Type B pancreatic cell (in vitro differentiated cells): ENCODE measurements around the gene SETD3. TPM values are rescaled to one million over a fixed set of nuclear protein-coding genes. Genes with fewer than 3 reads are reported as not detected.
A peak's percentile ranks its signal among the peaks of the same experiment; 100 is the strongest.

Experiments used
- DNase-seq: peaks from one replicate; pipeline ENCODE4 v3.0.0; 2021; ENCODE audit warnings: mixed read lengths; ENCODE audit not compliant: unreplicated experiment; ENCODE audit errors: extremely low spot score
- H3K27ac Mint-ChIP-seq: 2 replicates; pipeline ENCODE4 v1.8.0; 2021; ENCODE audit warnings: mild to moderate bottlenecking, mixed read lengths
- H3K27me3 Mint-ChIP-seq: 2 replicates; pipeline ENCODE4 v1.8.0; 2021; ENCODE audit warnings: mixed read lengths
- H3K36me3 Mint-ChIP-seq: 2 replicates; pipeline ENCODE4 v1.8.0; 2021; ENCODE audit warnings: mixed read lengths
- H3K4me1 Mint-ChIP-seq: one replicate; pipeline ENCODE4 v1.8.0; 2021; ENCODE audit warnings: mixed read lengths; ENCODE audit not compliant: unreplicated experiment
- H3K4me3 Mint-ChIP-seq: 2 replicates; pipeline ENCODE4 v1.8.0; 2021; ENCODE audit warnings: mild to moderate bottlenecking, mixed read lengths
- H3K9me3 Mint-ChIP-seq: 2 replicates; pipeline ENCODE4 v1.8.0; 2021; ENCODE audit warnings: mixed read lengths
- total RNA-seq: library from RNA; stranded (reverse); gene quantifications from 2 replicates; pipeline ENCODE4 v1.2.1, GENCODE V29; 2021; ENCODE audit warnings: low replicate concordance
- TF ChIP-seq, protein P1 (sequence below): fragments of 200-600 bp; sonication (generic); conservative IDR thresholded peaks from 2 replicates; pipeline ENCODE4 v1.5.0; 2021; ENCODE audit warnings: antibody characterized with exemption, mild to moderate bottlenecking

Gene SETD3
- total RNA-seq, 1 donor from 2014 or later = 50.2 TPM

DNA sequence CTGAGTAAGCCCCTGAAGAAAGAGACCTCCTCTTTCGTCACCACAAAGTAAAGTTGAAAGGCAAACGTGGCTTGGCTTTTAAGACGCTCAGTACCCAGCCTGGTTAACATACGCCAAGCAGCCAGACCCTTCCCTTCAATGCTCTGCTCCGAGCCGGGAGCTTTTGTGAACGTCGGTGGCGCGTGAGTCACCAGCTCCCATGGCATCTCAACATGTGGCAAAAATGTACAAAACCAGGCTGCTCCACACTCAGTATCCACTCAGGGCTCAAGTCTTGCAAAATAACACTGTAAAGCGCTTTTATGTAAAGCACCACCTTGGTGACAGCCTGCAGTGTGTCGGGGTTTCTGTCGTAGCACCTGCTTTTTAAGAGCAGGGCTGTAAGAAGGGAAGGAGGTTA is 89.0 kb downstream of the SETD3 start:
- no peaks in the 10 kb centered on the region for H3K9me3 Mint-ChIP-seq
- H3K27me3 Mint-ChIP-seq = no peaks in the 10 kb centered on the region
- H3K27ac Mint-ChIP-seq = no peak overlapping the region
- TF ChIP-seq, protein P1, sequence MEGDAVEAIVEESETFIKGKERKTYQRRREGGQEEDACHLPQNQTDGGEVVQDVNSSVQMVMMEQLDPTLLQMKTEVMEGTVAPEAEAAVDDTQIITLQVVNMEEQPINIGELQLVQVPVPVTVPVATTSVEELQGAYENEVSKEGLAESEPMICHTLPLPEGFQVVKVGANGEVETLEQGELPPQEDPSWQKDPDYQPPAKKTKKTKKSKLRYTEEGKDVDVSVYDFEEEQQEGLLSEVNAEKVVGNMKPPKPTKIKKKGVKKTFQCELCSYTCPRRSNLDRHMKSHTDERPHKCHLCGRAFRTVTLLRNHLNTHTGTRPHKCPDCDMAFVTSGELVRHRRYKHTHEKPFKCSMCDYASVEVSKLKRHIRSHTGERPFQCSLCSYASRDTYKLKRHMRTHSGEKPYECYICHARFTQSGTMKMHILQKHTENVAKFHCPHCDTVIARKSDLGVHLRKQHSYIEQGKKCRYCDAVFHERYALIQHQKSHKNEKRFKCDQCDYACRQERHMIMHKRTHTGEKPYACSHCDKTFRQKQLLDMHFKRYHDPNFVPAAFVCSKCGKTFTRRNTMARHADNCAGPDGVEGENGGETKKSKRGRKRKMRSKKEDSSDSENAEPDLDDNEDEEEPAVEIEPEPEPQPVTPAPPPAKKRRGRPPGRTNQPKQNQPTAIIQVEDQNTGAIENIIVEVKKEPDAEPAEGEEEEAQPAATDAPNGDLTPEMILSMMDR = no peak
- no peaks in the 10 kb centered on the region for H3K36me3 Mint-ChIP-seq
- peaks cover 11% of the 10 kb centered on the region for H3K4me1 Mint-ChIP-seq
- DNase-seq = no peak
- no peak overlapping the region for H3K4me3 Mint-ChIP-seq

DNA sequence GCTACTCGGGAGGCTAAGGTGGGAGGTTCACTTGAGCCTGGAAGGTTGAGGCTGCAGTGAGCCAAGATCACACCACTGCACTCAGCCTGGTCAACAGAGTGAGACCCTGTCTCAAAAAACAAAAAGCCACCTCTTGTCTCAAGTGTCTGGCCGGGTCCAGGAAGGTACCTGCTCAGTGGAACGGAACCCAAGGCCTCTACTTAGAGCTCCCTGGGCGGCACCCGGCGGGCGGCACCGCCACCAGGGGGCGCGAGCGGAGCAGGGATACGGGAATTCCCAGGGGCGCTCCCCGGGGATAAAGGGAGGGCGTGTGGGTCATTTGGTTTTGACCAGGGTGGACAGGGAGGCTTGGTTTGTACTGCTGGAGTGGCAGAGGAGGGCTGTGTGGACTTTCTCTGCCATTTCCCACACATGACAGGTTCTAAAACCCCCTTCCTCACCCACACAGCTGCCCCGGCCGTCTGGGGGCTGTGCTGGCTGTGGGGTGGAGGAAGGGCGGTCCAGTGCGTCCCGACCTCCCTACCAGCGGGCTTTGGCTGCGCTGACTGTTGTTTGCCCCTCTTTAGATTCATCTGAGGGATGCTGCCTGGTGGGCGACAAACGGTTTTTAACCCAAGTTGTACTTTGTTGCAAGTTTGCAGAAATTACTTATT is 91.4 kb downstream of the SETD3 start:
- DNase-seq = no peak
- TF ChIP-seq, protein P1 = peak; percentile 80
- no peaks in the 10 kb centered on the region for H3K9me3 Mint-ChIP-seq
- no peaks in the 10 kb centered on the region for H3K36me3 Mint-ChIP-seq
- peaks cover 6% of the 10 kb centered on the region for H3K4me1 Mint-ChIP-seq
- H3K27ac Mint-ChIP-seq = no peak overlapping the region
- H3K4me3 Mint-ChIP-seq = no peak overlapping the region
- H3K27me3 Mint-ChIP-seq = peaks cover 8% of the 10 kb centered on the region

DNA sequence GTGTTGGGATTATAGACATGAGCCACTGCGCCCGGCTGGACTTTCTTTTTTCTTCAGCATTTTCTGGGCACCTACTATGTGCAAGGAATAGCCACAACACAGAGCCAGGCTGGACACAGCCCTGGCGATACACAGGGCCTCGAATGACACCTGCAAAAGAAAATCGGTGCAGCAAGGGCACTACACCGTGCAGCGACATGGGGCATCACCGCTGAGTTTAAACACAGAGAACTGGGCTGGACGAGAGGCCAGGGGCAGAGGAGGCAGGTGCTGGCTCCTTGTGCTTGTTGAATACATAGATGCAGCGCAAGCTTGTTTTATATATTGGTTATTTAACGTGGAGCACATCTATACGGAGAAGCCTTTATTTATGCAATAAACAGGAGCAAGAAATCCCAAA is 92.4 kb downstream of the SETD3 start:
- no peaks in the 10 kb centered on the region for H3K9me3 Mint-ChIP-seq
- peaks cover 6% of the 10 kb centered on the region for H3K4me1 Mint-ChIP-seq
- H3K27me3 Mint-ChIP-seq = peaks cover 8% of the 10 kb centered on the region
- TF ChIP-seq, protein P1 = no peak
- no peak overlapping the region for H3K27ac Mint-ChIP-seq
- H3K4me3 Mint-ChIP-seq = no peak overlapping the region
- no peaks in the 10 kb centered on the region for H3K36me3 Mint-ChIP-seq
- DNase-seq = no peak

DNA sequence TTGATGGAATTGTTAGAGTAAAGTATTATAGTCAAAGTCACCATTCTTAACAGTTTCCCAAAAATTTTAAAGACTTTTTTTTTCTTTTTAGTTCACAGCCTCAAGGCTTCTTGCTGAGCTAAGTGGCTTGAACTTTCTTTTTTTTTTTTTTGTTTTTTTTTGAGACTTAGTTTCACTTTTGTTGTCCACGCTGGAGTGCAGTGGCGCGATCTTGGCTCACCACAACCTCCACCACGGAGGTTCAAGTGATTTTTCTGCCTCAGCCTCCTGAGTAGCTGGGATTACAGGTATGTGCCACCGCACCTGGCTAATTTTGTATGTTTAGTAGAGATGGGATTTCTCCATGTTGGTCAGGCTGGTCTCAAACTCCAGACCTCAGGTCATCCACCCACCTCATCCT is 92.8 kb downstream of the SETD3 start:
- TF ChIP-seq, protein P1 = no peak
- H3K4me3 Mint-ChIP-seq = no peak overlapping the region
- H3K27ac Mint-ChIP-seq = no peak overlapping the region
- DNase-seq = no peak
- H3K9me3 Mint-ChIP-seq = no peaks in the 10 kb centered on the region
- H3K27me3 Mint-ChIP-seq = peaks cover 8% of the 10 kb centered on the region
- H3K36me3 Mint-ChIP-seq = no peaks in the 10 kb centered on the region
- peaks cover 6% of the 10 kb centered on the region for H3K4me1 Mint-ChIP-seq

DNA sequence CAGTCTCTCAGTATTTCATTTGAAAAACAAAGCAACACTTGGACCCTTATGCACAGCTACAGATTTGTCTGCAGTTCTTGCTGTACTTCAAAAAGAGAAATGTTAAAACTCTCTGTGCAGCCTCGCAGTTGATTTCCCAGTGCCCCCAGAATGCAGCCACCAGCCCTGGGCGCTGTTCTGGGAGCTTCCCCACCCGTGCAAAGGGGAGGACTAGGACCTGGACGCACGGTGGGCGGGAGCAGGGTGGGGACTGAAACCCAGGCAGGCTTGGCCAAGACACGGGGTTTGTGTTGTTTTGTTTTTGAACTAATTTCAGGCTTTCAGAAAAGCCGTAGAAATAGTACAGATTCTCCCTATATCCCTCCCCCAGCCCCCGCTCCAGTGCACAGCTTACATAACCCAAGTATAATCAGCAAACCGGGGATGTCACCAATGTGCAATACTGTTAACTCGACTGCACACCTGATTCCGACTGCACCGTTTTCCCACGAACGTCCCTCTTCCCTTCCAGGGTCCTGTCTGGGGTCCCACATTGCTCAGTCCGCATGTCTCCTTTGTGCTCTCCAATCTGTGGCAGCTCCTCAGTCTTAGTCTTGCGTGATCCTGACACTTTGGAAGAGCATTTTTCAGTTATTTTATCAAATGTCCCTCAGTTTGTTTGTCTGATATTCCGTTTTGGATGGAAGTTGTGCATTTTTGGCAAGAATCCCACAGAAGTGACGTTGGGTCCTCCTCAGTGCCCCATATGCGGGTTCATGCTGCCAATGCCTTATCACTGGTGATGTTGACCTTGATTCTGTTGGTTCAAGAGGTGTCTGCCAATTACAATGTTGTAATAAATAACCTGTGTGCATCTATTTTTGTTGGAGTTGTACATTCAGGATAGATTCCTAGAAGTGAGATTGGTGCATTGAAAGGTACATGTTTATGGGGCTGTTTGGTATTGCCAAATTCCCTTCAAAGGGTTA is 95.9 kb downstream of the SETD3 start:
- no peak overlapping the region for H3K27ac Mint-ChIP-seq
- H3K4me1 Mint-ChIP-seq = peaks cover 9% of the 10 kb centered on the region
- TF ChIP-seq, protein P1 = no peak
- DNase-seq = no peak
- no peaks in the 10 kb centered on the region for H3K36me3 Mint-ChIP-seq
- no peaks in the 10 kb centered on the region for H3K9me3 Mint-ChIP-seq
- H3K4me3 Mint-ChIP-seq = no peak overlapping the region
- peaks cover 8% of the 10 kb centered on the region for H3K27me3 Mint-ChIP-seq
